Choroid plexus epithelial cell (primary cell): Measurements from ENCODE around the gene CISH.

ENCODE experiments used
- DNase-seq: peaks from one replicate; pipeline ENCODE4 v3.0.0-alpha.2; 2010; ENCODE audit warnings: low read depth
- H3K4me3 ChIP-seq: 2 replicates; pipeline ENCODE4 v1.5.1; 2011; ENCODE audit warnings: low read depth, mild to moderate bottlenecking, control low read depth, low read length, moderate library complexity
- CTCF ChIP-seq: conservative IDR thresholded peaks from 2 replicates; pipeline ENCODE4 v1.5.1; 2011; ENCODE audit warnings: low read depth, mild to moderate bottlenecking, control low read depth, inconsistent platforms, low read length, moderate library complexity

The CISH gene

GRCh38 chr3:50588759-50589433 is 22.7 kb downstream of the CISH start:
- no peak overlapping the region for H3K4me3 ChIP-seq
- peak; percentile 40 for DNase-seq
- TF ChIP-seq CTCF: no peak

- no peak for TF ChIP-seq CTCF
- DNase-seq: no peak
- no peak overlapping the region for H3K4me3 ChIP-seq
These were observed 23.5 kb downstream of the CISH start for GRCh38 chr3:50587806-50588758.

- no peak for TF ChIP-seq CTCF
- no peak for DNase-seq
- no peak overlapping the region for H3K4me3 ChIP-seq
These were observed 24.2 kb downstream of the CISH start for GRCh38 chr3:50587373-50587772.

GRCh38 chr3:50586763-50587070 is 24.9 kb downstream of the CISH start:
- no peak for TF ChIP-seq CTCF
- H3K4me3 ChIP-seq: no peak overlapping the region
- DNase-seq: no peak

- H3K4me3 ChIP-seq: no peak overlapping the region
- no peak for DNase-seq
- no peak for TF ChIP-seq CTCF
These were observed 25.4 kb downstream of the CISH start for GRCh38 chr3:50585919-50586762.

GRCh38 chr3:50584391-50584790 is 27.2 kb downstream of the CISH start:
- peak; percentile 69 for DNase-seq
- H3K4me3 ChIP-seq: no peak overlapping the region
- no peak for TF ChIP-seq CTCF
